Peyer's patch (tissue), 4 donors: ENCODE results near the gene CACNG8.

Experiments
- POLR2A ChIP-seq, 2 donors: fragments of 450-650 bp; IDR thresholded peaks; one replicate each; pipeline ENCODE4 v1.5.1; 2017; ENCODE audit warnings: antibody characterized with exemption in 2 of 2, mild to moderate bottlenecking in 2 of 2, moderate library complexity in 2 of 2
- TF ChIP-seq, protein P1 (sequence below), 6 experiments: fragments of 450-650 bp in 4 of 6; fragments of 200-600 bp in 2 of 6; sonication (generic) in 1 of 6; IDR thresholded peaks; one replicate each; pipeline ENCODE4 v1.5.1; 2017 to 2019; ENCODE audit warnings: antibody characterized with exemption in 6 of 6, mild to moderate bottlenecking in 3 of 6, moderate library complexity in 1 of 6

DNA sequence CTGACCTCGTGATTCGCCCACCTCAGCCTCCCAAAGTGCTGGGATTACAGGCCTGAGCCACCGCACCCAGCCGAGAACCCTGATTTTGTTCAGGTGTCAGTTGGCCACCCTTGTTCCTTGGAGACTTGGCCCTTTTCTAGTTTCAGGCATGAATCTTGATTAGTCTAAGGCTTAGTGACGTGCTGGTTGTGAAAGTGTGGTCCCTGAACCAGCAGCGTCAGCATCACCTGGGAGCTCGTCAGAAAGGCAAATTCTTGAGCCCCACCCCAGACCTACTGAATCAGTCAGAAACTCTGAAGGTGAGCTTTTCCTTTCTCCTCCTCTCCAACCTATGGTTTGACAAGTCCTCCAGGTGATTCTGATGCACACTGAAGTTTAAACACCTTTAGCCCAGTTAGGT is 63.9 kb downstream of the CACNG8 start:
- TF ChIP-seq POLR2A (IDR thresholded peaks at IDR 0.05): no peak
- TF ChIP-seq, protein P1, sequence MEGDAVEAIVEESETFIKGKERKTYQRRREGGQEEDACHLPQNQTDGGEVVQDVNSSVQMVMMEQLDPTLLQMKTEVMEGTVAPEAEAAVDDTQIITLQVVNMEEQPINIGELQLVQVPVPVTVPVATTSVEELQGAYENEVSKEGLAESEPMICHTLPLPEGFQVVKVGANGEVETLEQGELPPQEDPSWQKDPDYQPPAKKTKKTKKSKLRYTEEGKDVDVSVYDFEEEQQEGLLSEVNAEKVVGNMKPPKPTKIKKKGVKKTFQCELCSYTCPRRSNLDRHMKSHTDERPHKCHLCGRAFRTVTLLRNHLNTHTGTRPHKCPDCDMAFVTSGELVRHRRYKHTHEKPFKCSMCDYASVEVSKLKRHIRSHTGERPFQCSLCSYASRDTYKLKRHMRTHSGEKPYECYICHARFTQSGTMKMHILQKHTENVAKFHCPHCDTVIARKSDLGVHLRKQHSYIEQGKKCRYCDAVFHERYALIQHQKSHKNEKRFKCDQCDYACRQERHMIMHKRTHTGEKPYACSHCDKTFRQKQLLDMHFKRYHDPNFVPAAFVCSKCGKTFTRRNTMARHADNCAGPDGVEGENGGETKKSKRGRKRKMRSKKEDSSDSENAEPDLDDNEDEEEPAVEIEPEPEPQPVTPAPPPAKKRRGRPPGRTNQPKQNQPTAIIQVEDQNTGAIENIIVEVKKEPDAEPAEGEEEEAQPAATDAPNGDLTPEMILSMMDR (IDR thresholded peaks at IDR 0.05): no peak
